Liver (tissue), 9 donors: ENCODE measurements around the gene ARHGAP6. TPM values are rescaled to one million over a fixed set of nuclear protein-coding genes. Genes with fewer than 3 reads are reported as not detected.

Experiments used
- DNase-seq: peaks from one replicate; pipeline ENCODE4 v3.0.0-alpha.2; 2017; ENCODE audit warnings: low spot score
- H3K27ac ChIP-seq, 2 donors: one replicate each; pipeline ENCODE4 v1.7.0; 2013; ENCODE audit warnings: inconsistent platforms in 2 of 2, low read length in 2 of 2, control low read depth in 1 of 2, low read depth in 1 of 2, mild to moderate bottlenecking in 1 of 2
- H3K27me3 ChIP-seq, 4 donors: one replicate each; pipeline versions ENCODE4 v1.6.1 to v1.7.0; 2013; ENCODE audit warnings: low read length in 3 of 4, inconsistent platforms in 1 of 4, mild to moderate bottlenecking in 1 of 4, moderate library complexity in 1 of 4; ENCODE audit not compliant: control insufficient read depth in 4 of 4, insufficient read depth in 4 of 4
- H3K36me3 ChIP-seq, 4 donors: one replicate each; pipeline versions ENCODE4 v1.6.1 to v1.7.0; 2013; ENCODE audit warnings: low read length in 3 of 4, mild to moderate bottlenecking in 3 of 4, low read depth in 1 of 4, moderate library complexity in 1 of 4; ENCODE audit not compliant: control insufficient read depth in 4 of 4, insufficient read depth in 3 of 4
- H3K4me1 ChIP-seq, 4 donors: one replicate each; pipeline versions ENCODE4 v1.6.1 to v1.7.0; 2013; ENCODE audit warnings: low read length in 3 of 4, mild to moderate bottlenecking in 3 of 4, moderate library complexity in 1 of 4; ENCODE audit not compliant: control insufficient read depth in 4 of 4, insufficient read depth in 4 of 4
- H3K4me3 ChIP-seq, 3 donors: one replicate each; pipeline versions ENCODE4 v1.6.1 to v1.7.0; 2013; ENCODE audit warnings: low read length in 3 of 3, control low read depth in 1 of 3, low read depth in 1 of 3, mild to moderate bottlenecking in 1 of 3
- H3K9ac ChIP-seq, 2 donors: one replicate each; pipeline ENCODE4 v1.7.0; 2013; ENCODE audit warnings: low read length in 2 of 2, mild to moderate bottlenecking in 2 of 2, moderate library complexity in 2 of 2, control low read depth in 1 of 2, low read depth in 1 of 2
- H3K9me3 ChIP-seq, 4 donors: one replicate each; pipeline versions ENCODE4 v1.6.1 to v1.7.0; 2013; ENCODE audit warnings: low read length in 3 of 4; ENCODE audit not compliant: control insufficient read depth in 4 of 4
- ATF3 ChIP-seq: IDR thresholded peaks from 2 replicates; pipeline ENCODE4 v1.6.1; 2016; ENCODE audit warnings: antibody characterized with exemption
- CTCF ChIP-seq: fragments of 150-350 bp; IDR thresholded peaks from 2 replicates; pipeline ENCODE4 v1.5.1; 2017; ENCODE audit warnings: improper control_type of control experiment, low read depth, low read length; ENCODE audit not compliant: missing input control
- EGR1 ChIP-seq, 2 donors: IDR thresholded peaks; 2 replicates each; pipeline ENCODE4 v1.6.1; 2016 to 2018; ENCODE audit warnings: antibody characterized with exemption in 2 of 2, low read depth in 2 of 2
- FOXA1 ChIP-seq: IDR thresholded peaks from 2 replicates; pipeline ENCODE4 v1.6.1; 2016; ENCODE audit warnings: antibody characterized with exemption
- FOXA2 ChIP-seq: IDR thresholded peaks from 2 replicates; pipeline ENCODE4 v1.6.1; 2016; ENCODE audit warnings: antibody characterized with exemption
- GABPA ChIP-seq, 2 donors: IDR thresholded peaks in 1 of 2; conservative IDR thresholded peaks in 1 of 2; 2 replicates each; pipeline ENCODE4 v1.6.1; 2016; ENCODE audit warnings: antibody characterized with exemption in 2 of 2, mild to moderate bottlenecking in 1 of 2, moderate library complexity in 1 of 2
- HNF4A ChIP-seq, 2 donors: conservative IDR thresholded peaks; 2 replicates each; pipeline ENCODE4 v1.6.1; 2016; ENCODE audit warnings: antibody characterized with exemption in 2 of 2, mild to moderate bottlenecking in 2 of 2
- HNF4G ChIP-seq: IDR thresholded peaks from 2 replicates; pipeline ENCODE4 v1.6.1; 2016; ENCODE audit warnings: antibody characterized with exemption
- JUND ChIP-seq, 2 donors: IDR thresholded peaks; 2 replicates each; pipeline ENCODE4 v1.6.1; 2016; ENCODE audit warnings: antibody characterized with exemption in 2 of 2
- NR2F2 ChIP-seq: IDR thresholded peaks from 2 replicates; pipeline ENCODE4 v1.6.1; 2016; ENCODE audit warnings: antibody characterized with exemption
- RAD21 ChIP-seq, 2 donors: IDR thresholded peaks; 2 replicates each; pipeline ENCODE4 v1.6.1; 2016; ENCODE audit warnings: antibody characterized with exemption in 2 of 2, mild to moderate bottlenecking in 2 of 2
- REST ChIP-seq: IDR thresholded peaks from 2 replicates; pipeline ENCODE4 v1.6.1; 2016; ENCODE audit warnings: antibody characterized with exemption, mild to moderate bottlenecking
- RXRA ChIP-seq, 2 donors: IDR thresholded peaks; 2 replicates each; pipeline ENCODE4 v1.6.1; 2017 to 2018; ENCODE audit warnings: antibody characterized with exemption in 2 of 2, mild to moderate bottlenecking in 1 of 2
- SP1 ChIP-seq: IDR thresholded peaks from 2 replicates; pipeline ENCODE4 v1.6.1; 2018; ENCODE audit warnings: antibody characterized with exemption, mild to moderate bottlenecking
- TAF1 ChIP-seq: conservative IDR thresholded peaks from 2 replicates; pipeline ENCODE4 v1.6.1; 2016; ENCODE audit warnings: antibody characterized with exemption, mild to moderate bottlenecking
- YY1 ChIP-seq: IDR thresholded peaks from 2 replicates; pipeline ENCODE4 v1.6.1; 2016; ENCODE audit warnings: antibody characterized with exemption, mild to moderate bottlenecking
- ZBTB33 ChIP-seq: IDR thresholded peaks from 2 replicates; pipeline ENCODE4 v1.6.1; 2016; ENCODE audit warnings: antibody characterized with exemption
- WGBS: extraction: QIAGEN DNeasy Blood & Tissue Kit; methylation state at CpG from one replicate; pipeline ENCODE4 v1.1.7; 2013; 5-methylcytosine and 5-hydroxymethylcytosine counted together
- polyA plus RNA-seq, 2 donors: library from polyadenylated mRNA; stranded (reverse) in 1 of 2; unstranded in 1 of 2; fragments of 200-250 nt in 1 of 2; fragments of >200 nt in 1 of 2; fragmentation: Nextera tagmentation in 1 of 2; extraction: Ambion mirVana in 1 of 2; gene quantifications; one replicate each; pipeline versions ENCODE4 v1.2.1 to v1.2.3, GENCODE V29; 2013 to 2015
- total RNA-seq, 2 donors: library from RNA; depleted of rRNA; stranded (reverse); fragments of >200 nt; gene quantifications; one replicate each; pipeline ENCODE4 v1.2.3, GENCODE V29; 2014
- donor health status: healthy.
- donor health status: healthy.
- donor health status: healthy.
- donor health status: healthy.
- donor health status: healthy.

Gene ARHGAP6
- total and polyA plus RNA-seq, 4 donors = 0.10 to 2.2 (median 0.65) TPM

- WGBS = 88% methylated on average over 2 of the region's 2 CpGs
- Histone ChIP-seq H3K36me3 (no peaks in the 10 kb centered on the region), H3K4me1 (no peaks in the 10 kb centered on the region), H3K9ac (no peak overlapping the region), H3K4me3 (no peak overlapping the region), H3K27ac (no peak overlapping the region), H3K9me3 (no peaks in the 10 kb centered on the region), H3K27me3 (no peaks in the 10 kb centered on the region)
- DNase-seq = no peak
- TF ChIP-seq FOXA1 (no peak), FOXA2 (no peak), ATF3 (no peak), TAF1 (no peak), EGR1 (IDR thresholded peaks at IDR 0.05; ENCODE audit: low read depth in 2 of 2) (no peak), SP1 (no peak), CTCF (no peak), GABPA (IDR thresholded peaks at IDR 0.05 in 1 of 2, conservative IDR thresholded peaks at IDR 0.05 in 1 of 2) (no peak), RAD21 (IDR thresholded peaks at IDR 0.05) (no peak)
Observed at GRCh38 chrX:11209798-11210414, 455.8 kb downstream of the ARHGAP6 start.

- WGBS = 62% methylated on average over 1 of the region's 1 CpG
- no peak overlapping the region for H3K27ac ChIP-seq
- no peaks in the 10 kb centered on the region for H3K36me3 ChIP-seq
- TF ChIP-seq SP1 = no peak
- TF ChIP-seq TAF1 = no peak
- TF ChIP-seq NR2F2 = no peak
- H3K4me1 ChIP-seq = no peaks in the 10 kb centered on the region
- no peak overlapping the region for H3K4me3 ChIP-seq
- H3K27me3 ChIP-seq = no peaks in the 10 kb centered on the region
- no peaks in the 10 kb centered on the region for H3K9me3 ChIP-seq
- DNase-seq = no peak
- no peak overlapping the region for H3K9ac ChIP-seq
Observed at GRCh38 chrX:11206716-11207115, 459.0 kb downstream of the ARHGAP6 start.

GRCh38 chrX:11205796-11206195 is 459.9 kb downstream of the ARHGAP6 start:
- H3K27me3 ChIP-seq = no peaks in the 10 kb centered on the region
- H3K9ac ChIP-seq = no peak overlapping the region
- no peak overlapping the region for H3K27ac ChIP-seq
- no peaks in the 10 kb centered on the region for H3K9me3 ChIP-seq
- DNase-seq = no peak
- H3K4me1 ChIP-seq = no peaks in the 10 kb centered on the region
- no peaks in the 10 kb centered on the region for H3K36me3 ChIP-seq
- no peak overlapping the region for H3K4me3 ChIP-seq
- WGBS = 81% methylated on average over 4 of the region's 4 CpGs
- TF ChIP-seq ZBTB33 (no peak), RAD21 (IDR thresholded peaks at IDR 0.05) (no peak), FOXA2 (no peak), YY1 (no peak), NR2F2 (no peak), FOXA1 (no peak), SP1 (no peak), CTCF (no peak), RXRA (IDR thresholded peaks at IDR 0.05) (no peak), ATF3 (no peak), JUND (IDR thresholded peaks at IDR 0.05) (no peak), HNF4G (no peak), HNF4A (conservative IDR thresholded peaks at IDR 0.05) (no peak), EGR1 (IDR thresholded peaks at IDR 0.05; ENCODE audit: low read depth in 2 of 2) (no peak), REST (no peak)
